AG08396 (cell line): ENCODE measurements around the gene CENPN.

Experiments
- DNase-seq: peaks from one replicate; pipeline ENCODE4 v3.0.0; 2012; ENCODE audit warnings: low spot score, mixed read lengths

The CENPN gene

DNA sequence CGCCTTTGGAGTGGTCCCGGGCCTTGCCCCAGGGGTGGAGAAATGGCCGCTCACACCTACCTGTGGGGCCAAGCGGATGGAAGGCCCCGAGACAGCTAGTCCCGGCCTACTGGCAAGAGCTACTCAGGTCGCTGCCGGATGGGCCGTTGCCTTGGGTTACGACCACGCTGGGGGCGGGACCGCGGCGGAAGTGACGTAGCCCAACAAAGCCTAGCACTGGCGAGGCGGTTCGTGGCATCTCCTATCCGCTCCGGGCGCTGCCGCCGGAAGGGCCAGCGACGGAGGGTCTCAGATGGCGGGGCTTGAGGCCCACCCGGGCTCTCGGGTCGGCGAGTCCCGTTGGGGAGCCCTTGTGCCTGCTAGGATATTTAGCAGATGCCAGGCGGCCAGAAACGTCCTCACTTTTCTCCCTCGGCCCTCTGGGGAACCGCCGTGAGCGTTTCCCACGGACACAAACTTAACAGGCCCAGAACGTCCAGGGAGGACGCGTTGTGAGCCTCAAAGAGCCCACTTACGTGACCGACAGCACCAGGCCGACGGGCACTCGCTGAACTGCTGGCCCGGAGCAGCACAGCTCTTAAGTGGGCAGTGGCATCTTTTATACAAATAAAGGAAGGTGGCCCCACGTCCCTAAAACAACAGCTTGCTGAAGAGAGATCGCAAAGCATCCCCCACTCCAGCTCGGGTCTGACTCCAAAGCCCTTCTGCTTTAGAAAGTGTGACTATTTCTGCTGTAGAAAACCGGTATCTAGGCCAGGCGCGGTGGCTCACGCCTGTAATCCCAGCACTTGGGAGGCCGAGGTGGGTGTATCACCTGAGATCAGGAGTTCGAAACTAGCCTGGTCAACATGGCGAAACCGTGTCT, 70.3 kb downstream of the CENPN start, which contains the start of gene C16orf46:
TSS of gene C16orf46 (minus strand) at position 163 of the 865 bp plus-strand sequence. CDS start 13,283 bp downstream, outside the sequence.
- DNase-seq, result peak; percentile 96

DNA sequence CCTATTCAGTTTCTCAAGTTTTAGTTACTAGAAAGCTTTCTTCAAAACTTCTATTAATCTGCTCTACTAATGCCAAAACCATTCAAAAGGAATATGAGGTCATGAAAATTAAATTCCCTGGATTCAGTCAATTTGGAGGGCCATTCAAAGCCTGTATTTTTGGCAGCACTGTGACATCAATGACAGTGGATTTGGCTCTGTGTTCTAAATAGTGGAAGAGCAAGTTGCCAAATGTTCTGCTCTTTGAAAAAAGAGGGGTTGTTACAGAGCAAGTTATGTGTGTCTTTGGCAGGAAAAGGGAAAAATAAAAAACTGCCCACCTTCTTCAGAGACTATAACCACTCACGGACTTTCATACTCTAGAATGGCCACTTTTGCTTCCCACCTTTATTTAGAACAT, 73.2 kb downstream of the CENPN start:
- DNase-seq, result no peak

DNA sequence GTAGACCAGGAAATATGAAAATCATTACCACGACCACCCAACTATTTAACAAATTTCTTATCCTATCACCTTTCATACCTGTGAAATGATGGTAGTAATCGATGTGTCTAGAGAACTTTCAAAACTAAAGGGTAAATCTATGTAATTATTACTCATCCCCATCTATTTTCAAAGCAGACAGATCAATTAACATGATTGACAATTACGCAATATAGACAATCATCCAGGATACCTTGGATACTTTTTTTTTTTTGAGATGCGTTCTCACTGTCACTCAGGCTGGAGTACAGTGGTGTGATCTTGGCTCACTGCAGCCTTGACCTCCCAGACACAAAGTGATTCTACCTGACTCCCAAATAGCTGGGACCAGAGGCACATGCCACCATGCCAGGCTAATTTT, 74.0 kb downstream of the CENPN start:
- DNase-seq, result no peak
